B cell (primary cell): ENCODE measurements around the gene CRYBG3. TPM values are rescaled to one million over a fixed set of nuclear protein-coding genes. Genes with fewer than 3 reads are reported as not detected.

ENCODE experiments used
- ATAC-seq: fragments of 200-7000 bp; cut with Tn5 transposase; one replicate; pipeline ENCODE4 v1.10.0; 2021; ENCODE audit warnings: low read depth, mild to moderate bottlenecking, moderate number of reproducible peaks, moderate library complexity
- CTCF ChIA-PET: fragments of 350-600 bp; sonication (Branson Sonifier 250); formaldehyde crosslinking; loops from one replicate; lab custom pipeline; 2021; ENCODE audit warnings: antibody characterized with exemption, inconsistent platforms; lab: Charles Lee
- POLR2A ChIA-PET: fragments of 350-600 bp; sonication (Branson Sonifier 250); formaldehyde crosslinking; loops from one replicate; lab custom pipeline; 2021; ENCODE audit warnings: antibody characterized with exemption; lab: Charles Lee
- DNase-seq: peaks from one replicate; pipeline ENCODE4 v3.0.0; 2013
- H2AFZ ChIP-seq: 2 replicates; pipeline ENCODE4 v1.6.1; 2012; ENCODE audit warnings: mild to moderate bottlenecking, low read depth, low read length; ENCODE audit not compliant: insufficient read depth, poor library complexity, severe bottlenecking
- H3K27ac ChIP-seq, 2 donors: 1 replicate in 1 of 2; 2 replicates in 1 of 2; pipeline ENCODE4 v1.5.1; 2012 to 2013; ENCODE audit warnings: low read length in 2 of 2, mild to moderate bottlenecking in 2 of 2, moderate library complexity in 1 of 2
- H3K27me3 ChIP-seq, 4 experiments: fragments of 200-600 bp in 1 of 4; sonication (generic) in 1 of 4; replicated peaks in 1 of 4; 1 replicate in 2 of 4; 2 replicates in 2 of 4; pipeline versions ENCODE4 v1.6.1 to v1.7.0; 2013 to 2016; ENCODE audit warnings: low read length in 3 of 4, mild to moderate bottlenecking in 2 of 4, mixed read lengths in 1 of 4, moderate library complexity in 1 of 4; ENCODE audit not compliant: insufficient read depth in 4 of 4, control insufficient read depth in 3 of 4; ENCODE audit errors: control extremely low read depth in 1 of 4
- H3K36me3 ChIP-seq, 2 experiments: replicated peaks in 1 of 2; 1 replicate in 1 of 2; 2 replicates in 1 of 2; pipeline versions ENCODE4 v1.6.1 to v1.7.1; 2013; ENCODE audit warnings: low read length in 1 of 2; ENCODE audit not compliant: insufficient read depth in 2 of 2, control insufficient read depth in 1 of 2; ENCODE audit errors: control extremely low read depth in 1 of 2, extremely low read depth in 1 of 2
- H3K4me1 ChIP-seq, 2 donors: fragments of 200-600 bp in 1 of 2; sonication (generic) in 1 of 2; 1 replicate in 1 of 2; 2 replicates in 1 of 2; pipeline versions ENCODE4 v1.5.1 to v1.6.1; 2013 to 2017; ENCODE audit warnings: low read length in 2 of 2; ENCODE audit not compliant: control insufficient read depth in 2 of 2, insufficient read depth in 2 of 2
- H3K4me2 ChIP-seq: replicated peaks from 2 replicates; pipeline ENCODE3; 2012; ENCODE audit warnings: mild to moderate bottlenecking, low read depth, low read length; ENCODE audit not compliant: poor library complexity, severe bottlenecking
- H3K4me3 ChIP-seq, 5 experiments: fragments of 200-600 bp in 1 of 5; sonication (generic) in 1 of 5; 1 replicate in 3 of 5; 2 replicates in 2 of 5; pipeline versions ENCODE4 v1.5.1 to v1.7.0; 2011 to 2016; ENCODE audit warnings: low read length in 4 of 5, mild to moderate bottlenecking in 4 of 5, low read depth in 2 of 5, control low read depth in 1 of 5, moderate library complexity in 1 of 5; ENCODE audit not compliant: insufficient read depth in 1 of 5; ENCODE audit errors: control extremely low read depth in 1 of 5, extremely low read depth in 1 of 5
- H3K79me2 ChIP-seq: fragments of 200-600 bp; sonication (generic); one replicate; pipeline ENCODE4 v1.6.0; 2016; ENCODE audit warnings: low read length; ENCODE audit not compliant: control insufficient read depth, insufficient read depth
- H3K9ac ChIP-seq: fragments of 200-600 bp; sonication (generic); 2 replicates; pipeline ENCODE4 v1.6.1; 2017; ENCODE audit warnings: mild to moderate bottlenecking, low read length, moderate library complexity
- H3K9me3 ChIP-seq, 3 donors: one replicate each; pipeline versions ENCODE4 v1.6.1 to v1.7.1; 2013; ENCODE audit warnings: low read length in 2 of 3; ENCODE audit not compliant: control insufficient read depth in 2 of 3, insufficient read depth in 1 of 3; ENCODE audit errors: control extremely low read depth in 1 of 3
- H4K20me1 ChIP-seq: 2 replicates; pipeline ENCODE4 v1.6.0; 2012; ENCODE audit warnings: mild to moderate bottlenecking, low read length; ENCODE audit not compliant: insufficient read depth, control insufficient read depth, poor library complexity, severe bottlenecking
- H3K27ac Mint-ChIP-seq: one replicate; pipeline ENCODE4 v1.8.0; 2021; ENCODE audit warnings: mixed read lengths
- H3K27me3 Mint-ChIP-seq: one replicate; pipeline ENCODE4 v1.8.0; 2021; ENCODE audit warnings: mixed read lengths
- H3K4me1 Mint-ChIP-seq: one replicate; pipeline ENCODE4 v1.8.0; 2021; ENCODE audit warnings: mixed read lengths
- H3K4me3 Mint-ChIP-seq: one replicate; pipeline ENCODE4 v1.8.0; 2021; ENCODE audit warnings: mixed read lengths
- H3K9me3 Mint-ChIP-seq: one replicate; pipeline ENCODE4 v1.8.0; 2022; ENCODE audit warnings: mixed read lengths; ENCODE audit not compliant: insufficient read depth
- EZH2 ChIP-seq: IDR thresholded peaks from 2 replicates; pipeline ENCODE4 v1.6.1; 2012; ENCODE audit warnings: borderline replicate concordance, low read depth, mild to moderate bottlenecking, moderate library complexity, low read length; ENCODE audit not compliant: insufficient read depth, poor library complexity, severe bottlenecking
- WGBS: methylation state at CpG from one replicate; pipeline ENCODE4 v1.1.5; 2013; ENCODE audit warnings: missing lambda C conversion rate; ENCODE audit not compliant: insufficient coverage; 5-methylcytosine and 5-hydroxymethylcytosine counted together
- intact Hi-C: fragments of 100-400 bp; cut with micrococcal nuclease; formaldehyde crosslinking; loops from one replicate; pipeline ENCODE4 v1.10.0; 2022
- polyA plus RNA-seq: library from polyadenylated mRNA; depleted of rRNA; stranded (reverse); fragments of >200 nt; gene quantifications from 2 replicates; pipeline ENCODE4 v1.2.3, GENCODE V29; 2012
- total RNA-seq, 2 donors: library from RNA; stranded (reverse); fragments of 120-200 nt in 1 of 2; gene quantifications; 1 replicate in 1 of 2; 2 replicates in 1 of 2; pipeline versions ENCODE4 v1.2.3 to v1.2.4, GENCODE V29; 2013 to 2022
- TF ChIP-seq, protein P1 (sequence below): fragments of 200-600 bp; IDR thresholded peaks from one replicate; pipeline ENCODE4 v1.8.0; 2022; ENCODE audit warnings: antibody characterized with exemption, mild to moderate bottlenecking

CRYBG3 gene
- total and polyA plus RNA-seq, 2 donors (not counting 1 experiment from before 2014, with no cell fraction given) = 2.2 to 3.0 TPM

DNA sequence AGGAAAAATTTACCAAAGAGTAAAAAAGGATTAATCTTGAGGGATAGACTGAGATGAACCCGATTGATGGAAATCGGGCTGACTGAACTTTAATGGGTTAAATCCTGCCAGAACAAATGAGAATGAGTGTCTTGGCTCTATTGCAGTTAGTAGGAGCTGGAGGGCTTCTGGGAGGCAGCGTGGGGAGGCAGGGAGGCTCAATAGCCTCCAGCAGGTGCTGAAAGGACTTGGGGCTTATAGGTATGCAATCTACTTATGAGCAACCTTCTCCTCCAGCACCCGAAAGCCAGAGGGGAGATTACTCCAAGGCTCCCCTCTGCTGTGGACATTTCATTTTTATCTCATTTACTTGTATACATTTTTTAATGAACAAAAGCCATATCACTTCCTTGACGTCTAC, 1.0 kb upstream of the CRYBG3 start:
- peak overlapping the region; percentile 95 for H3K4me3 Mint-ChIP-seq
- H3K4me2 ChIP-seq = peak overlapping the region; percentile 88
- H3K79me2 ChIP-seq = no peaks in the 10 kb centered on the region
- peaks cover 55% of the 10 kb centered on the region for H3K27me3 Mint-ChIP-seq
- DNase-seq (no peak), ATAC-seq (no peak)
- POLR2A ChIA-PET = no interaction called here
- peak overlapping the region in 2 of 5 experiments; percentile 84 to 93 for H3K4me3 ChIP-seq
- intact Hi-C loops = loop anchor here (1.0 to 5.0 kb wide), 3 partner anchors 56 to 777 kb away; partner anchors contain the start of genes ARL6 and CLDND1
- no peaks in the 10 kb centered on the region for H3K9me3 Mint-ChIP-seq
- no peak overlapping the region for H3K27ac ChIP-seq
- WGBS = 89% methylated on average over 3 of the region's 5 CpGs
- no peaks in the 10 kb centered on the region for H4K20me1 ChIP-seq
- H3K4me1 ChIP-seq = peaks cover 15 to 17% of the 10 kb centered on the region in 2 donors
- peaks cover 0 to 26% (median 15%) of the 10 kb centered on the region in 4 experiments for H3K27me3 ChIP-seq
- no peak overlapping the region for H3K27ac Mint-ChIP-seq
- peak overlapping the region; percentile 84 for H2AFZ ChIP-seq
- TF ChIP-seq, protein P1, sequence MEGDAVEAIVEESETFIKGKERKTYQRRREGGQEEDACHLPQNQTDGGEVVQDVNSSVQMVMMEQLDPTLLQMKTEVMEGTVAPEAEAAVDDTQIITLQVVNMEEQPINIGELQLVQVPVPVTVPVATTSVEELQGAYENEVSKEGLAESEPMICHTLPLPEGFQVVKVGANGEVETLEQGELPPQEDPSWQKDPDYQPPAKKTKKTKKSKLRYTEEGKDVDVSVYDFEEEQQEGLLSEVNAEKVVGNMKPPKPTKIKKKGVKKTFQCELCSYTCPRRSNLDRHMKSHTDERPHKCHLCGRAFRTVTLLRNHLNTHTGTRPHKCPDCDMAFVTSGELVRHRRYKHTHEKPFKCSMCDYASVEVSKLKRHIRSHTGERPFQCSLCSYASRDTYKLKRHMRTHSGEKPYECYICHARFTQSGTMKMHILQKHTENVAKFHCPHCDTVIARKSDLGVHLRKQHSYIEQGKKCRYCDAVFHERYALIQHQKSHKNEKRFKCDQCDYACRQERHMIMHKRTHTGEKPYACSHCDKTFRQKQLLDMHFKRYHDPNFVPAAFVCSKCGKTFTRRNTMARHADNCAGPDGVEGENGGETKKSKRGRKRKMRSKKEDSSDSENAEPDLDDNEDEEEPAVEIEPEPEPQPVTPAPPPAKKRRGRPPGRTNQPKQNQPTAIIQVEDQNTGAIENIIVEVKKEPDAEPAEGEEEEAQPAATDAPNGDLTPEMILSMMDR = no peak
- TF ChIP-seq EZH2 = no peak
- peaks cover 0 to 7% (median 0%) of the 10 kb centered on the region in 3 donors for H3K9me3 ChIP-seq
- CTCF ChIA-PET = interaction anchor here (1.0 to 1.9 kb wide), 4 partner anchors 19 to 201 kb away, joined by 3 to 6 read pairs (median 3); no protein-coding TSS in a partner anchor
- H3K36me3 ChIP-seq = no peaks in the 10 kb centered on the region
- peak overlapping the region; percentile 86 for H3K9ac ChIP-seq
- H3K4me1 Mint-ChIP-seq = peaks cover 24% of the 10 kb centered on the region

DNA sequence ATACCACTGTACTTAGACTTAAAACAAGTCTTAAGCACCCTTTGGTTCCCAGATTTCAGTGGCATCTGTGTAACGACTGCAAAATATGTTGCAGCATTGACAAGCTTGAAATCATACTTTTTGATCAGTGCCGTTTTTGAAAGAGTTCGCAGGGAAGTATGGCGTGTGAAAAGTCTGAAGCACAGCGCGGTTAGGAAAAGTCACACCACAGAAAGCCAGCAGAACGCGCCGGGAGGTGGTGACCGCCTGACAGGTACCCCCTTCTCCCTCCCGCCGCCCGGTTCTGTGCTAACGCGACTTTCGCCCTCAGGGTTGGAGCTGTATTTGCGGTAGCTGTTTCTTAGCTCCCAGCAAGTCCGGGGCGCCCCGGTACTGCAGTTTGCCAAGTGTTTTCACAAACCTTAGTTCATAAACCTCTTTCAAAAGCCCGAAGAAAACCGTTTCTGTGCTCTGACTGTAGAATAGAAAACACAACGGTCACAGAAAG, 481 bp upstream of the CRYBG3 start:
- WGBS = under 1% methylated on average over 22 of the region's 23 CpGs
- no peak overlapping the region for H3K27ac Mint-ChIP-seq
- intact Hi-C loops = loop anchor here (1.0 to 5.0 kb wide), 3 partner anchors 57 to 776 kb away; partner anchors contain the start of genes ARL6 and CLDND1

More for the DNA sequence above, 481 bp upstream of the CRYBG3 start:
- Histone ChIP-seq H3K79me2 (no peaks in the 10 kb centered on the region), H3K36me3 (no peaks in the 10 kb centered on the region), H3K9me3 (peaks cover 0 to 7% (median 0%) of the 10 kb centered on the region in 3 donors), H3K4me1 (peaks cover 15 to 17% of the 10 kb centered on the region in 2 donors), H3K9ac (peak overlapping the region; percentile 86), H3K27me3 (peaks cover 0 to 26% (median 15%) of the 10 kb centered on the region in 4 experiments), H2AFZ (peak overlapping the region; percentile 84), H3K4me3 (peak overlapping the region; percentile 54 to 93 (median 66)), H3K27ac (peak overlapping the region in 1 of 2 donors; percentile 22), H3K4me2 (peak overlapping the region; percentile 88), H4K20me1 (no peaks in the 10 kb centered on the region)
- peaks cover 24% of the 10 kb centered on the region for H3K4me1 Mint-ChIP-seq
- H3K9me3 Mint-ChIP-seq = no peaks in the 10 kb centered on the region
- peaks cover 55% of the 10 kb centered on the region for H3K27me3 Mint-ChIP-seq
- TF ChIP-seq EZH2 = no peak
- POLR2A ChIA-PET = interaction anchor here (0.6 kb wide), 1 partner anchor 217 kb away, joined by 5 read pairs; no protein-coding TSS in a partner anchor
- CTCF ChIA-PET = interaction anchor here (1.0 to 1.9 kb wide), 4 partner anchors 18 to 201 kb away, joined by 3 to 6 read pairs (median 3); no protein-coding TSS in a partner anchor
- H3K4me3 Mint-ChIP-seq = peak overlapping the region; percentile 95
- DNase-seq = no peak
- ATAC-seq = peak; percentile 31
